Measurements from ENCODE around the gene RASSF8.

The RASSF8 gene

GRCh38 chr12:25940886-25941285 lies 17.6 kb upstream of the RASSF8 start:
- no peak for ATAC-seq (replicated peaks; ENCODE audit: extremely low read depth, poor library complexity, severe bottlenecking)
- no peak overlapping the region for H3K27ac Mint-ChIP-seq (ENCODE audit: low read depth)
- H3K9me3 Mint-ChIP-seq = no peaks in the 10 kb centered on the region
- no peaks in the 10 kb centered on the region for H3K4me1 Mint-ChIP-seq
- DNase-seq (ENCODE audit: low spot score in 2 of 2) = no peak
- H3K4me3 Mint-ChIP-seq = no peak overlapping the region
- H3K36me3 Mint-ChIP-seq (ENCODE audit: insufficient read depth) = no peaks in the 10 kb centered on the region
- no peaks in the 10 kb centered on the region for H3K27me3 Mint-ChIP-seq

DNA sequence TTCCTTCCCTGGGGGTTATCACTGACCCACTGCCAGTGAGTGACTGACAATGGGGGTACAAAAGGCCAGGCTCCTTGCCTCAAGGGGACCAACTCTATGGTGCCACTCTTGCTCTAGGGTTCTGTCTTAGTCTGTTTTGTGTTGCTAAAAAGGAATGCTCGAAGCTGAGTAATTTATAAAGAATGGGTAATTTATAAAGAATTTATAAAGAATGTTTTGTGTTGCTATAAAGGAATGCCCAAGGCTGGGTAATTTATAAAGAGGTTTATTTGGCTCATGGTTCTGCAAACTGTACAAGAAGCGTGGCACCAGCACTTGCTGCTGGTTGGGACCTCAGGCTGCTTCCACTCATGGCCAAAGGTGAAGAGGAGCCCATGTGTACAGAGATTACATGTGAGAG lies 15.8 kb upstream of the RASSF8 start:
- H3K36me3 Mint-ChIP-seq (ENCODE audit: insufficient read depth) = no peaks in the 10 kb centered on the region
- no peak for ATAC-seq (replicated peaks; ENCODE audit: extremely low read depth, poor library complexity, severe bottlenecking)
- H3K27ac Mint-ChIP-seq (ENCODE audit: low read depth) = no peak overlapping the region

DNA sequence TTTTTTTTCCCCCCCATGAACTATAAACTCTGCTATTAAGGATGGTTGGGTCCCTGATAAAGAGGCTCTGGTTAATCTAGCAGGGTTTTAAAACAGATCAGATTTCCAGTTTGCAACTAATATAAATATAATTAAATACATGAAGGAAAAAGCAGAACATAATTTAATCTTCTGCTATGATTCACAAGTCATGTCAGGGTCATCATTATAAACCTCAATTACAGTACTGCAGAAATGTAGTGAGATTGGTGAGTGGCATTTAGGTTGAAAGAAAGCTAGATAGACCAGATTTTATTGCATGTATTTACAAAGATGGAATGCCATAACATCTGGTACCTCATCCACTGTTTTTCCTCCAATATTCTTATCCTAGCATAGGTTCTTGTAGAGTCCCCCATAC lies 14.5 kb upstream of the RASSF8 start:
- H3K9me3 Mint-ChIP-seq = no peaks in the 10 kb centered on the region
- ATAC-seq (replicated peaks; ENCODE audit: extremely low read depth, poor library complexity, severe bottlenecking) (no peak), DNase-seq (ENCODE audit: low spot score in 2 of 2) (no peak)
- no peaks in the 10 kb centered on the region for H3K4me1 Mint-ChIP-seq
- no peaks in the 10 kb centered on the region for H3K36me3 Mint-ChIP-seq (ENCODE audit: insufficient read depth)
- no peak overlapping the region for H3K27ac Mint-ChIP-seq (ENCODE audit: low read depth)
- H3K4me3 Mint-ChIP-seq = no peak overlapping the region
- no peaks in the 10 kb centered on the region for H3K27me3 Mint-ChIP-seq

More for the DNA sequence above, 15.8 kb upstream of the RASSF8 start:
- Mint-ChIP-seq H3K9me3 (no peaks in the 10 kb centered on the region), H3K27me3 (no peaks in the 10 kb centered on the region), H3K4me3 (no peak overlapping the region), H3K4me1 (no peaks in the 10 kb centered on the region)
- DNase-seq (ENCODE audit: low spot score in 2 of 2) = no peak

- ATAC-seq (replicated peaks; ENCODE audit: extremely low read depth, poor library complexity, severe bottlenecking) = no peak
- no peaks in the 10 kb centered on the region for H3K4me1 Mint-ChIP-seq
- H3K9me3 Mint-ChIP-seq = no peaks in the 10 kb centered on the region
- no peaks in the 10 kb centered on the region for H3K36me3 Mint-ChIP-seq (ENCODE audit: insufficient read depth)
- H3K27me3 Mint-ChIP-seq = no peaks in the 10 kb centered on the region
- no peak overlapping the region for H3K4me3 Mint-ChIP-seq
- DNase-seq (ENCODE audit: low spot score in 2 of 2) = no peak
- H3K27ac Mint-ChIP-seq (ENCODE audit: low read depth) = no peak overlapping the region
Observed at GRCh38 chr12:25949343-25949742, 9.1 kb upstream of the RASSF8 start.

- Mint-ChIP-seq H3K9me3 (no peaks in the 10 kb centered on the region), H3K4me3 (no peak overlapping the region), H3K4me1 (no peaks in the 10 kb centered on the region), H3K27me3 (peaks cover 8% of the 10 kb centered on the region), H3K27ac (ENCODE audit: low read depth) (no peak overlapping the region), H3K36me3 (ENCODE audit: insufficient read depth) (peaks cover 2% of the 10 kb centered on the region)
- DNase-seq (ENCODE audit: low spot score in 2 of 2) (no peak), ATAC-seq (replicated peaks; ENCODE audit: extremely low read depth, poor library complexity, severe bottlenecking) (no peak)
Observed at GRCh38 chr12:25950329-25951115, 8.0 kb upstream of the RASSF8 start.

DNA sequence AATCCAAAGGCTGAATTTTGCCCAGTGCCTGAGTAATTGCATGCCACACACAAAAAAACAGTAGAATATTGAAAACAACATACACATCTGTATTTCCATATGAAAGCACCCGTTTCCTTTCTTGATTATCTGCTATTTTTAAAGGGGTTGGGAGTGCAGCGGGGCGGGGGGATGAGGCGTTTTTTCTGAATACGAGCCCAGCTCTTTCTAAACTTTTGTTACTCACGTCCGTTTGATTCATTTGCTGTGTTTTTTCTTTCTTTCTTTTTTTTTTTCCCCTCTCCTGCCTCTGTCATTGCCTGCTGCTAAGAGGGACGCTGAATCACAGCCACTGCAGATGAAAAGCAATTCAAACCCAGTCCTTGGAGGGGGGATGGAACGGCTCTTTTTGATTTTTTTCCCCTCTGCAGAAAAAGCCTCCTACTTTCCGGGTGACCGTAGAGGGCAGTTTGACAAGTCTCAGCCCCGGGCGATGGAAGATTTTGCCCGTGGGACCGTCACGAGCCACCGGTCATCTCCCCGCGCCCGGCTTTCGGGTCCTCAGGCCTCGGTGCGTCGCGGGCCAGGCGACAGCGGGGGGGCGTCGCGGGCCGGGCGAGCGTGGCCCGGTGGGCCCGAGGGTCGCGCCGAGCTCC lies 572 bp upstream of the RASSF8 start:
- no peak for ATAC-seq (replicated peaks; ENCODE audit: extremely low read depth, poor library complexity, severe bottlenecking)
- peaks cover 70% of the 10 kb centered on the region for H3K27me3 Mint-ChIP-seq
- H3K36me3 Mint-ChIP-seq (ENCODE audit: insufficient read depth) = peaks cover 2% of the 10 kb centered on the region
- DNase-seq (ENCODE audit: low spot score in 2 of 2) = no peak
- H3K4me3 Mint-ChIP-seq = peak overlapping the region; percentile 54
- no peaks in the 10 kb centered on the region for H3K9me3 Mint-ChIP-seq
- H3K27ac Mint-ChIP-seq (ENCODE audit: low read depth) = no peak overlapping the region
- peaks cover 10% of the 10 kb centered on the region for H3K4me1 Mint-ChIP-seq

DNA sequence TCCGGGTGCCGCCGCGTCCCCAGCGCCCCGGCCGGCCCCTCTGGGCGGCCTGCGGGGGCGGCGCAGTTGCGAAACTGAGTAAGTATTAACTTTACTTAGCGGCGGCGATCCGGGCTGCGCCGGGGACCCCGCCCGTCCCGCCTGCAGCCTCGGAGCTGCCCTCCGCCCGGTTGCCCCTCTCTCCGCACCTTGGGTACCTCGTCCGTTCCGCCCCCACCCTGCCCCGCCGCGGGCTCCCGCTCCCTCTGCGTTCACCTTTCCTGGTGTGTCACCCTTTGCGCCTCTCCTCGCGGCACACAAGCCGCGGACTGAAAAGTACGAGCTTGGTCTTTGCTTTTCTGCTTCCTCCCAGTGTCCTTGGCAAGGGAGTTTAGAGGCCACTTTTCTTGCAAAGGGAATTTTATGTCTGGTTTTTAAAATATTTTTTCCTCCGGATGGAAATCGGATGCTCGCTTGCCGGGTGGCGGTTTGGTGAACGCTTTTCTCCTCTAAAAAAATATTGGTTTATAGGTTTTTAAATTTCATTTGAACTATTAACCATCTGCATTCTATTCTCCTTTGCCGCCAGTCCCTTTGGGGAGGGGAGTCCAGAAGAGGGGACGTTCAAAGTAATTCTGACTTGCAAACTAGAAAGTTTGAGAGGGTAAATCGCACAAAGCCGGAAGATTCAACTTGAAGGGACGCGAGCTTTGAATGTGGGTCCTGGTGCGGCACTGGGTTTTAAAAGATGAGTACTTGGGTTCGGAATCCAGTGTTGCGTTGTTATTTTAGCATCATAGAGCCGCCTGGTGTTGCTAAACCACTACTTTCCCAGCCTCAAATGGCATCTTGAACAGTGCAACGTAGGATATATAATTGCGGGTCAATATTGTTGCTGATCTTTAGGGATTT lies 834 bp downstream of the RASSF8 start:
- no peak for DNase-seq (ENCODE audit: low spot score in 2 of 2)
- H3K9me3 Mint-ChIP-seq = no peaks in the 10 kb centered on the region
- H3K36me3 Mint-ChIP-seq (ENCODE audit: insufficient read depth) = peaks cover 2% of the 10 kb centered on the region
- no peak overlapping the region for H3K27ac Mint-ChIP-seq (ENCODE audit: low read depth)
- ATAC-seq (replicated peaks; ENCODE audit: extremely low read depth, poor library complexity, severe bottlenecking) = no peak
- H3K27me3 Mint-ChIP-seq = peaks cover 84% of the 10 kb centered on the region
- H3K4me3 Mint-ChIP-seq = peak overlapping the region; percentile 65
- peaks cover 10% of the 10 kb centered on the region for H3K4me1 Mint-ChIP-seq

DNA sequence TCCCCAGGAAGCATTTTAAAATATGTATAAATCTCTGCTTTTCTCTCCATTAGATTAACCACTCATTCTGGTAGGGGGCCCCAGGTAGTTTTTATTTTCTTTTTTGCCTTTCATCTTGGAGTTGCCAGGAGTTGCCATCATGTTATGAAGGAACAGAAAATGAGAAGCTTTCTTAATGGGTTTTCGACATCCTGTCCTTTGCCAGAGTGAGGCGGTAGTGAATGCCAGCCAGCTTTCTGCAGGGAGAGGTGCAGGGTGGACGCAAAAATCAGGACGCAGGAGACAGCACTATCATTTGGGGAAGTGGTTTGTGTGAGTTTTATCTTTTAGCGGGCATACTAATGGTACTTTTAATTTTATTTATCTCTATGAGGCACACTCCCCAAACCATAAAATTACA lies 1.7 kb downstream of the RASSF8 start:
- no peaks in the 10 kb centered on the region for H3K36me3 Mint-ChIP-seq (ENCODE audit: insufficient read depth)
- ATAC-seq (replicated peaks; ENCODE audit: extremely low read depth, poor library complexity, severe bottlenecking) (no peak), DNase-seq (ENCODE audit: low spot score in 2 of 2) (no peak)
- H3K9me3 Mint-ChIP-seq = no peaks in the 10 kb centered on the region
- no peak overlapping the region for H3K27ac Mint-ChIP-seq (ENCODE audit: low read depth)
- peaks cover 81% of the 10 kb centered on the region for H3K27me3 Mint-ChIP-seq
- H3K4me1 Mint-ChIP-seq = peaks cover 10% of the 10 kb centered on the region
- peak overlapping the region; percentile 65 for H3K4me3 Mint-ChIP-seq

GRCh38 chr12:25960961-25961360 lies 2.5 kb downstream of the RASSF8 start:
- DNase-seq (ENCODE audit: low spot score in 2 of 2) = no peak
- ATAC-seq (replicated peaks; ENCODE audit: extremely low read depth, poor library complexity, severe bottlenecking) = no peak
- H3K27ac Mint-ChIP-seq (ENCODE audit: low read depth) = no peak overlapping the region
- H3K27me3 Mint-ChIP-seq = peaks cover 81% of the 10 kb centered on the region
- H3K9me3 Mint-ChIP-seq = no peaks in the 10 kb centered on the region
- H3K4me3 Mint-ChIP-seq = no peak overlapping the region
- peaks cover 10% of the 10 kb centered on the region for H3K4me1 Mint-ChIP-seq
- H3K36me3 Mint-ChIP-seq (ENCODE audit: insufficient read depth) = no peaks in the 10 kb centered on the region

GRCh38 chr12:25962932-25963525 lies 4.5 kb downstream of the RASSF8 start:
- Mint-ChIP-seq H3K36me3 (ENCODE audit: insufficient read depth) (no peaks in the 10 kb centered on the region), H3K4me3 (no peak overlapping the region), H3K9me3 (no peaks in the 10 kb centered on the region), H3K27me3 (peaks cover 77% of the 10 kb centered on the region), H3K27ac (ENCODE audit: low read depth) (no peak overlapping the region), H3K4me1 (peaks cover 10% of the 10 kb centered on the region)
- DNase-seq (ENCODE audit: low spot score in 2 of 2) (no peak), ATAC-seq (replicated peaks; ENCODE audit: extremely low read depth, poor library complexity, severe bottlenecking) (no peak)

DNA sequence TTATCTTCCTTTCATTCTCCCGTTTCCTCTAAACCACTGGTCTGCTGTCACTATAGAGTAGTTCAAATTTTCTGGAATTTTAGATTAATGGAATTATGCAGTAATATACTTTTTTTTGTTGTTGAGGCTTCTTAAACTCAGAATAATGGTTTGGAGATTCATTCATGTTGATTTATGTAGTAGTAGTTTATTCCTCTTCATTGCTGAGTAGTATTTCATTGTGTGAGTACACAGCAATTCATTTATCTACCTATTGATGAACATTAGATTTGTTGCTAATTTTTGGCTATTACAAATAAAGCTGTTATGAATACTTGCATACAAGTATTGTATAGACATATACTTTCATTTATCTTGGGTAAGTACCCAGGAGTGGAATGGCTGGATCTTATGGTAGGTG lies 7.2 kb downstream of the RASSF8 start:
- H3K36me3 Mint-ChIP-seq (ENCODE audit: insufficient read depth) = no peaks in the 10 kb centered on the region
- no peaks in the 10 kb centered on the region for H3K9me3 Mint-ChIP-seq
- no peak for ATAC-seq (replicated peaks; ENCODE audit: extremely low read depth, poor library complexity, severe bottlenecking)
- DNase-seq (ENCODE audit: low spot score in 2 of 2) = no peak
- H3K27me3 Mint-ChIP-seq = peaks cover 86% of the 10 kb centered on the region
- H3K27ac Mint-ChIP-seq (ENCODE audit: low read depth) = no peak overlapping the region
- H3K4me3 Mint-ChIP-seq = no peak overlapping the region
- no peaks in the 10 kb centered on the region for H3K4me1 Mint-ChIP-seq

DNA sequence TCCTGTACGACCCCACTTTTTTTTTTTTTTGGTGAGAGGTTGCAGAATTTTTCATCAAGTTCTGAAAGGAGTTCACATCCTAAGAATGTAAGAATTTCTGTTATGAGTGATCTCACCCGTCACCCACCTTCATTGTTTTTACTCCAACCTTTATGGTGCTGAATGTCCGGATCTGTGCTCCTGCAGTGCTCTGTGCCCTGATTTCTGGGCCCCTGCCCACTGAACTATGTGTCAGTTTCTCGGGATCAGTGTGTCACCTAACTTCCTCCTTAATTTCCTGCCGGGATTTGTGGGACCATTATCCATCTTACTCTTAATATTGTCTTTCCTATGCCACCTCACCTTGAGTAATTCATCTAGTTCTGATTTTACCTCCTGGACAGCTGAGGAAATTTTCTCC lies 11.6 kb downstream of the RASSF8 start:
- no peak for DNase-seq (ENCODE audit: low spot score in 2 of 2)
- Mint-ChIP-seq H3K36me3 (ENCODE audit: insufficient read depth) (no peaks in the 10 kb centered on the region), H3K27ac (ENCODE audit: low read depth) (no peak overlapping the region), H3K4me1 (no peaks in the 10 kb centered on the region), H3K9me3 (no peaks in the 10 kb centered on the region), H3K27me3 (peaks cover 72% of the 10 kb centered on the region), H3K4me3 (no peak overlapping the region)
- no peak for ATAC-seq (replicated peaks; ENCODE audit: extremely low read depth, poor library complexity, severe bottlenecking)
